DND-41 (cell line): ENCODE measurements around the gene HSD17B10.

ENCODE experiments used
- CTCF ChIP-seq: IDR thresholded peaks from 2 replicates; pipeline ENCODE4 v1.5.1; 2012; ENCODE audit warnings: borderline replicate concordance, low read length, moderate library complexity, mild to moderate bottlenecking; ENCODE audit not compliant: poor library complexity, severe bottlenecking; ENCODE audit errors: extremely low read depth
- EZH2 ChIP-seq: IDR thresholded peaks from 3 replicates; pipeline ENCODE4 v1.6.1; 2012; ENCODE audit warnings: borderline replicate concordance, low read depth, mild to moderate bottlenecking, moderate library complexity, low read length, inconsistent platforms; ENCODE audit not compliant: severe bottlenecking

GRCh38 chrX:53458082-53458481 lies 23.9 kb upstream of the HSD17B10 start:
- TF ChIP-seq CTCF, result no peak
- TF ChIP-seq EZH2, result no peak
